HG03520 (cell line): Measurements from ENCODE around the gene PURB.
"Not testable (repeated sequence)": the region's sequence is repeated elsewhere in the genome, so short reads cannot be mapped to it uniquely, and the experiment has no call there.

Experiments
- ATAC-seq: cut with Tn5 transposase; IDR thresholded peaks from one replicate; pipeline ENCODE4 v1.9.1; 2021; ENCODE audit warnings: mild to moderate bottlenecking, moderate library complexity; ENCODE audit not compliant: unreplicated experiment

The PURB gene

DNA sequence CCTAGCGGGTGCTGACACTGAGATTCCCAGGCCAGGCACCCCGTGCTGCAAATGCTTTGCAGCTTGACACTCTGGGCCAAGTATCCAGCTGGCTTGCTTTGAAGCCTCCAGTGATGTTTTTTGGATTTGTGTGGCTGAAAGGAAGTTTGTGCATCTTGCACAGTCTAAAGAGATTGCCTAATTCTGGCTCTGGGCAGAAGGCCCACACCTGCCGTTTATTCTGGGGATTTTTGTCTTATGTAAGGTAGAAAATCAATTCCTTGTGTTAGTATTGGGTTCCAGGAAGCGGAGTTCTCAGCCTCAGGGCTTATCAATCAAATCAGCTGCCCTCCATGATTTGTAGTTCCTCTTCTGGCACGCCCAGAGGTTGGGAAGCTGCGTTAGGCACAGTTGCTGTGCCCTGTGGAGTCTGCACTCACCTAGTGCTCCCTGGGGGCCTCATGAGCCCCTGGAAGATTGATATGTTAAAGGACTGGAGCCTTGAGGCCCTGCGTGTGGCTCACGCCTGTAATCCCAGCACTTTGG is 8.4 kb upstream of the PURB start:
- ATAC-seq = no peak

DNA sequence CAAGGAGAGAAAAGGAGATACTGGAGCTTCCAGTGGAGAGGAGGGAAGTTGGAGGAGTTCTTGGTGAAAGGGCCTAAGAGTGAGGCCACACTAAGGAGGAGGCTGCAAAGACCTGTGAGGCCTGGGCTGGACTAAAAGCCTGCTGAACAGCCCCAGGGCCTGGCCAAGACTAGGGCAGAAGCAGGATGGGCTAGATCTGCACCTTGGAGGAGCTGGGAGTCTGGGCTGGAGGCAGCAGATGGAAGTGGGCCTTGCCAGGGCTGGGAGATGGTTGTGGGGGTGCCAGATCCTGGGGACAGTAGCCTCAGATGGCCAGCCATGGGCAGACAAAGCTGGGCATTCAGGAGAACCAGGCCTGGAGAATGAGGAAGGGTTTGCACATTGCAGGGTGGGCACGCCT is 6.5 kb upstream of the PURB start:
- no peak for ATAC-seq

DNA sequence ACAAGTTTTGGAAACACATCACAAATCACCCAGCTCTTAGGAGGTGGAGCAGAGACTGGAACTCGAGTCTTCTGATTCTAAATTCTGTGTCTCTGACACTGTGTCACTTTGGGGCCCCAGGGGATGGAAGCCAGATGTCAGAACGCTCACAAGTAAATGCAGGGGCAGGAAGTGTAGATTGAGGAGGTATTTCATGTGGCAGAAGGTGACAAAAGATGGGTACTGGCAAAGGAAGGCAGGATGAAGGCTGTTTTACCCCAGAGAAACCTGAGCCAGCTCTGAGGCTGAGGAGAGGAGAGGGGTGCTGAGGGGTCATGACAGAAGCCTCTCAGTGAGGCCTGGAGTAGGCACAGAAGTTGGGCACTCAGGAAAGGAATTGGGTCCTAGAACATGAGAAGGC is 6.0 kb upstream of the PURB start:
- no peak for ATAC-seq

DNA sequence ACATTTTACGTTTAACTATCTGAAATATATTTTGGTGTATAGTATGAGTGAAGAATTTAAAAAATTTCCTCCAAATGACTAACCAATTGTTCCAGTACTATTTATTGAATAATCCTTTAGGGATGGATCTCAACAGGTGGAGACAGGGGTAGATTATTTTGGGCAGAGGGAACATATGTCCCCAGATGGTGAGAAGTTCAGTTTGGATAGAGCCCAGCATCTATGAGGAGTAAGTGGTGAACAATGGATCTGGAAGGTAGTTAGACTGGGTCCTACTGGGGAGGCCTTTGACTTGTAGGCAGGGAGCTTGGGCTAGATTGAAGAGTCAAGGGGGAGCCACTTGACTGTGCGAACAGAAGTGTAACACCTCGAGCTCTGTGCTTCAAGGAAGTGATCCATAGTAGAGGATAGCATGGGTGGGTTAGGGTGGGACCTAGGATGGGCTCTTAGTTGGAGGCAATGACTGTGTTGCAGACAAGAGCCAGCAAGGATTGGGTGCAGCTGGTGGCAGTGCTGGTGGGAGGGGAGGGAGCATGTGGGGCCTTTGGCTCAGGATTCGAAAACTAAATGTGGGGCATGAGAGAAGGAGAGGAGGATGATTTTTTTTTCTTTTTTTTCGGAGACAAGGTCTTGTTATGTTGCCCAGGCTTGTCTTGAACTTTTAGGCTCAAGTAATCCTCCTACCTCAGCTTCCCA is 3.9 kb upstream of the PURB start:
- ATAC-seq = no peak

DNA sequence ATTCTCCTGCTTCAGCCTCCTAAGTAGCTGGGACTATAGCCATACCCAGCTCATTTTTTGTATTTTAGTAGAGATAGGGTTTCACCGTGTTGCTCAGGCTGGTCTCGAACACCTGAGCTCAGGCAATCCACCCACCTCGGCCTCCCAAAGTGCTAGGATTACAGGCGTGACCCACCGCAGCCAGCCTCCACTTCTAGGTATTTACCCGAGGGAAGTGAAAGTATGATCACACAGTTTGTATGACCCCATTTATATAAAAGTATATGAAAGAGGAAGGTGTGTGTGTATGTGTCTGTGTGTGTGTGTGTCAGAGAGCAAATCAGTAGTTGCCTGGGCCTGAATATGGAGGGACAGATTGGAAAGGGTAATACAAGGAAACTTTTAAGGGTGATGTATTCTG is 2.0 kb upstream of the PURB start:
- ATAC-seq = no peak

DNA sequence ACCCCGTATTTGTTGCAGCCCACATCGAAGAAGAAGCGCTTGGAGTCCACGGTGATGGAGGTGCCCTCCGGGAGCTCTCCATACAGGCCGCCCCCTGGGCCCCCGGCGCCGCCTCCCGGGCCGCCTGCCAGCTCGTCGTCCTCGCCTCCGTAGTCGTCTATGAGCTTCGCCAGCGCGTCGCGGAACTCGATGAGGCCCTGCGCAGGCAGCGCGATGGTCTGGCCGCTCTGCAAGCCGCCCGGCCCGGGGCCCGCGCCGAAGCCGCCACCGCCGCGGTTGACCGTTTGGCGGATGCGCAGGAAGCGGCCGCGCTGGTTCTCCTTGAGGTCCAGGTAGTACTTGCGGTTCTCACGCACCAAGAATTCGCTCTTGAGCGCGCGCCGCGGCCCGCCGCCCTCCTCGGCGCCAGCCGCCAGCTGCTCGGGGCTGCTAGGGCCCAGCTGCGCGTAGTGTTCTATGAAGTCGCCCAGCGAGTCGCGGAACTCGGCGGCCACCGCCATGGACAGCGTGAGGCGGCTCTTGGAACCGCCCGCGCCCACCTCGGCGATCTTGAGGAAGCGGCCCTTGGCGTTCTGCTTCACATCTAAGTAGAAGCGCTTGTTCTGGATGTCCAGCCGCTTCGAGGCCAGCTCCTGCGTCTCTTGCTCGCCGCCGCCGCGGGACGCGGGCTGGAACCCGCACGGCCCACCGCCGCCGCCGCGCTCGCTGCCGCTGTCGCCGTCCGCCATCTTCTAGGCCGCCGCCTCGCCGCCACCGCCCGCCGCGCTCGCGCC is 523 bp downstream of the PURB start:
- peak; percentile 15 for ATAC-seq

DNA sequence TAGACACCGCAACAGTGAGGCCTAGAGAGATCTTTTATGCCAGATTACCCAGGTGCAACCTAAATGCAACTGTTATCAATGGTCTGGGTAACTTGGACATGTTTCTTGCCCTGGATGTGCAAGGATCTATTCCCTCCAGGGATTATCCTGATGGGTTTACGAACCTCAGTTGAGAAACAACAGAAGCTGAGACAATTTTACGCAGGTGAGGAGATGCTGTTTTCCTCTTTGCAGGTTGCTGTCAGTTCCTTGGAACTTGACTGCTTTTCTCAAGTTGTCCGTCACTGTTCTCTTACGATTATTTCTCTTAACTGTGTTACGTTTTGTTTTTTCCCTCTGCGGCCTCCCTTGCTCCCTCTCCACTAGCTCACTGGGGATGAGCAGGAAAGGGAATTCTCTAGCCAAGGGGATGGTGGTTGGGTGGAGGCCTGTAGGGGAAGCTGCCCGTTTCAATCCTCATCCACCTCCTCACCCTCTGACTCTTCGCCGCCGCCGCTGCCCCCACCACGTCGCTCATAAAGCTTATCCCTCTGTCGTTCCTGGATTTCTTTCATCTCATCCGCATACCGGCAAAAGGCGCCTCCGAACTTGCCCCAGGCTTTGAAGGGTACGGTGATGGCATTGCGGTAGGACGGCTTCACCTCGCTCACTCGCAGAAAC is 1.2 kb downstream of the PURB start:
- ATAC-seq = no peak

DNA sequence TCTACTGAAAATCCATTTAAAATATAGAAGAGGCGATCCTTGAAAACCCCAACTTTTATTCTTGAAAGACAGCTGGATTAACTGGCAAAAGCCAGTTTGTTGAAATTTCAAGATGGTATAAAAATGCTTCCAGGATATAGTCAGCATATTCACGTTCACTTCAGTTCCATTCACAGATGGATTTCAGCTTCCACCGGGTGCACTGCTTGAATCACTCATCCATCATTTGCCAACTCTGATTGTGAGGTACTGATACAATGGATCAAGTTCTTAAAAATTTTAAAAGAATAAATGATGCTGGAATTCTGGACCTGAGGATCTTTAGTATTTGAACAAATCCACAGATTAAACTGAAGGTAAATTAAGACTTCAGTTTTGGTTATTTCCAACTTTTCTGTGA is 2.4 kb downstream of the PURB start:
- no peak for ATAC-seq

DNA sequence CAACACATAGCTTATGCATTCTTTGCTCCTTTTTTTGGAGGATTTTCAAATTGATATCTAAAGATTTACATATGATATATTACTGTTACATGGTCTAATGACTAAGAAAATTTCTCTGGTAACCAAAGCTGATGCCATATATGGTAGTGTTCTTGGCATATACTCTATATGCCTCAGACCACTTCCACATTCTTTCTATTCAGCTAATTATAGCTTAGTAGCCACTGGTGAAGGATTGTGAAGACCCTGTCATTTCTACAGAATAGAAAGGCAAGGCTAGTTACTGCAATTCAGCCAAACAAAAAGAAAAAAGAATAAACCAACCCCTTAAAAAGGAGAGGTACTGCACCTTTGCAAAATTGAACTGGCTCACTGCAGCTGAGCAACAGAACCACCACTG is 3.7 kb downstream of the PURB start:
- ATAC-seq = no peak

DNA sequence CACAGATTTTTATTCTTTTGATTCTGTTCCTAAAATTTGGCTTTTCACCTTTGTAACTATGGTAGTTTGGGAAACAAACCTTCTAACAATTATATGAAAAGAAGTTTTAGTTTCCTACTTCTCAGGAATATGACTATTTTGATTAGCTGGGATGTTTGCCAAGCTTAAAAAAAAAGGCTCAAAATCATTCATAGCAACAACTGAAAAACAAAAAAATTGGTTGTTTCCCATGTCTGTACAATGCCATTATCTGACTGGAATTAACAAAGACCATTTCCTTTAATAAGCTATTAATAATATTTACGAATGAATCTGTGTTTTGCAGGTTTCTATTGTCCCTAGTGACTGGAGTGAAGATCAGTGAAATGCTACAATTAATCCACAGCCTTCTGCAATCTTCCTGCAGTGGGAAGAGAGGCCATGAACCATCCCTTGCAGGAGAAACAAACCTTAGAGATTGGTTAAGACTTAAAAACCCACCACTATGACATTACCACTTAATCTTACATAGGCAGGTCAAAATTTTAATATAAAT is 4.2 kb downstream of the PURB start:
- ATAC-seq = no peak

DNA sequence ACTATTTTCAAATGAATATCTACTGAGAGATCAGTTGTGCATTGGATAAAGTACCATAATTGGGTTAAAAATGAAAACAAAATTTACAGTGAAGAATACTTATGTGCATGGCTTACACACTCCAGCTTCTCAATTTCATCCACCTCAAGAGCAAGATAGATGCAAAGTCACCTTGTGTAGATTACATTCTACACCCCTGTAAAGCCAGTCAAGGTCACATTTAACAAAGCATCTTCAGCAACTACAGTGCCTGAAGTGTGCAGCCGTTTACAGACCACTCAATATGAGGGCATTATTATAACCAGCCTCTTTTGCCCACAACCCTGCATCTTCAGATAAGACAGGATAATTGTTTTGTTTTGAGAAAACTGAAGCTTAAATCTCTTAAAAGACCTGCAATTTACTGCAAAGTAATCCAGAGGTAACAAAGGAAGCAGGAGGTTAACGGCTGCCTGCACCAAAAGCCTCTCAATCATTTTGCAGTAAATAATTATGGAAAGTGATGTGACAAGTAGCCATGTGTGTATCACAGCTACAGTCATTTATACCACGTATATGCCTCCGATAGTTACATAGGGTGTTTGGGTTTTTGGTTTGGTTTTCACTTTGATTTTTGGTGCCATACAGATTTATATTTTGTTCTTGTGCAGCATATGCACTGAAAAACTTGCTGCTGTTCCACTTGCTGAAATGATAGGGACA is 4.9 kb downstream of the PURB start:
- ATAC-seq = no peak

DNA sequence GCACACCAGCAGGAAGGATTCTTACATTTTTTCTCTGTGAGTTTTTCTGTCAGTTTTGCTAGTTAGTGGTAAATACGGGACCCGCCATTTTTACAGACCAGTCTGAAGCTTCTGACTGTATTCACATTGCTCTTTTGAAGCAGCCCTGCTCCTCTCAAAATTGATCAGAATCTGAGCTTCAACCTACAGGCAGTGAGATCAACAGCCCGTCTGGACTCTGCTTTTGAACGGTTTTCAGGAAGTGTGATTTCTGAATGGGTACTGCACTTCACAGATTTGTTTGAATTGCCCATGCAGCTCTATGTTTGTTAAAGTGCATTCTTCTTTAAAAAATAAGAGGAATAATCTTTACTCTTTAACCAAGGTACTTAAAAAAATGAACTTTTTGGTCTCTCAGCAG is 8.9 kb downstream of the PURB start:
- no peak for ATAC-seq

DNA sequence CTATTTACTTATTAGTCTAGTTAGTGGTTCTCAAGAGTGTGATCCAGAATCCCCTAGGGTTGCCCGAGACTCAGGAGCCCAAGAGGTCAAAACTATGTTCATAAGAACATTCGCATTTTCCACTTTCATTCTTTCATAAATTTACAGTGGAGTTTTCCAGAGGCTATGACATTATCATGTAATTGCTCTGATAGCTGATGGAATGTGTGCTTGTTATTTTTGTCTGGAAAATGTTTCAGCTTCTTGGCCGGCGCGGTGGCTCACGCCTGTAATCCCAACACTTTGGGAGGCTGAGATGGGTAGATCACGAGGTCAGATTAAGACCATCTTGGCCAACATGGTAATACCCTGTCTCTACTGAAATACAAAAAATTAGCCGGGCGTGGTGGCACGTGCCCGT is 10.1 kb downstream of the PURB start:
- ATAC-seq = no peak

DNA sequence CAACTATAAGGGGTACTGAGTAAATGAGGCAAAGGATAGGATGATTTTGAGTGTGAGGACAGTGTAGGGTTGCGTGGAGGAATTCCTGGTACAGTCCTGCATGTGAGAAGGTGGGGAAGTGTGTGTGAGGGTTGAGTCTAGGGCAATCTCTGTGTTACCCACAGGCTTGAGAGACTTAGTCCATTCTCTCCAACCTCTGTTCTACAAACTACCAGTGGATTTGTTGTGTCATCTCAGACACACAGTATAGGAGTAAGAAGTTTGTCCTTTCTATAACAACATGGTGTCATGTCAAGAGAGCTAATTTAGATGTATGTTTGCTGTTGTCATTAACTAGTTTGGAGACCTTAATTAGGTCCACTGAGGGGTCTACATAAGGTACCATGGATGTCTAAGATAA is 12.5 kb downstream of the PURB start:
- ATAC-seq = no peak

DNA sequence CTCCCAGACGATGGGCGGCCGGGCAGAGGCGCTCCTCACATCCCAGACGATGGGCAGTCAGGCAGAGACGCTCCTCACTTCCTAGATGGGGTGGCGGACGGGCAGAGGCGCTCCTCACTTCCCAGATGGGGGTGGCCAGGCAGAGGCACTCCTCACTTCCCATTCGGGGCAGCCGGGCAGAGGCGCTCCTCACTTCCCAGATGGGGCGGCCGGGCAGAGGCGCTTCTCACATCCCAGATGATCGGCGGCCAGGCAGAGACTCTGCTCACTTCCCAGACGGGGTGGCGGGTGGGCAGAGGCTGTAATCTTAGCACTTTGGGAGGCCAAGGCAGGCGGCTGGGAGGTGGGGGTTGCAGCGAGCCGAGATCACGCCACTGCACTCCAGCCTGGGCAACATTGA is 13.4 kb downstream of the PURB start:
- ATAC-seq = not testable (repeated sequence)

DNA sequence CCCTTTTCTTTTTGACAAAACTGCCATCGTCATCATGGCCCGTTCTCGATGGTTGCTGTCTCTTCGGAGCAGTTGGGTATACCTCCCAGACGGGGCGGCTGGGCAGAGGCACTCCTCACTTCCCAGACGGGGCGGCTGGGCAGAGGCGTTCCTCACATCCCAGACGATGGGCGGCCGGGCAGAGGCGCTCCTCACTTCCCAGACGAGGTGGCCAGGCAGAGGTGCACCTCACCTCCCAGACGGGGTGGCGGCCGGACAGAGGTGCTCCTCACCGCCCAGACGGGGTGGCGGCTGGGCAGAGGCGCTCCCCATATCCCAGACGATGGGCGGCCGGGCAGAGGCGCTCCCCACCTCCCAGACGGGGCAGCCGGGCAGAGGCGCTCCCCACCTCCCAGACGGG is 14.6 kb downstream of the PURB start:
- ATAC-seq = not testable (repeated sequence)

DNA sequence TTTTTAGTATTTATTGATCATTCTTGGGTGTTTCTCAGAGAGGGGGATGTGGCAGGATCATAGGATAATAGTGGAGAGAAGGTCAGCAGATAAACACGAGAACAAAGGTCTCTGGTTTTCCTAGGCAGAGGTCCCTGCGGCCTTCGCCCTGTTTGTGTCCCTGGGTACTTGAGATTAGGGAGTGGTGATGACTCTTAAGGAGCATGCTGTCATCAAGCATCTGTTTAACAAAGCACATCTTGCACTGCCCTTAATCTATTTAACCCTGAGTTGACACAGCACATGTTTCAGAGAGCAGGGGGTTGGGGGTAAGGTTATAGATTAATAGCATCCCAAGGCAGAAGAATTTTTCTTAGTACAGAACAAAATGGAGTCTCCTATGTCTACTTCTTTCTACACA is 15.0 kb downstream of the PURB start:
- not testable (repeated sequence) for ATAC-seq

DNA sequence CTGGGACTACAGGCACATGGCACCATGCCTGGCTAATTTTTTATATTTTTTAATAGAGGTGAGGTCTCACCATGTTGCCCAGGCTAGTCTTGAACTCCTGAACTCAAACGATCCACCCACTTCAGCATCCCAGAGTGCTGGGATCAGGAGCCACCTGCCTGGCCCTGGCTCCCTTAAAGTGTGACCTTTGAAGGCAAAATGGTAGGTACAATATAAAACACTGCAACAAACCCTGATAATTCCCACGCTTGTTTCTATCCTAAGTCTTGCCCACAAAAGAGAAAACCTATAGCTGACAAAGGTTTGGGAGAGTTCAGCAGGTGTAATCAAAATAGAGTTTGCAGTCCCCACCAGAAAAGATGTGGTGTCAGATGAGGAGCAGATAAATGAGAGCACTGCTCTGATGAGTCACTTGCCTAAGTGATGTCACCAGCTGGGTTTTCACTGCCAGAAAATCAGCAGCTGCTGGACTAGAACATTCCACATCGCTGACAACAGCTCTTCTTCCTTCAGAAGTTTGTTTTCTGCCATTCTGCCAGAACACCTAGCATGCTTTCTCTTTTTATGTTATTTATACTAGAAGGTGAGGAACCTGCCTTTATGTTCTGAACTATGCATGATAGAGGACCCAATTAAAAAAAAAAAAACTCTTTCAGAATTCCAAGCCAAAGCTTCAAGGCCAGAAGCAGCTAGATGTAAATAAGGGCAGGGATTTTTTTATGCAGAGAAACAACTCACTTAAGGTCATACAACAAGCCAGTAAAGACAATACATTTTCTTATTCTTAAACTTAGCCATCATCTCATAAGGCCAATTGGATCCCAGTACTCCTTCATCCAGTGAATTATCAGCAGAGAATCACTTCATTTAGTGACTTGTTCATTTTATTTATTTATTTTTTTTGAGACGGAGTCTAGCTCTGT is 18.0 kb downstream of the PURB start:
- ATAC-seq = no peak

DNA sequence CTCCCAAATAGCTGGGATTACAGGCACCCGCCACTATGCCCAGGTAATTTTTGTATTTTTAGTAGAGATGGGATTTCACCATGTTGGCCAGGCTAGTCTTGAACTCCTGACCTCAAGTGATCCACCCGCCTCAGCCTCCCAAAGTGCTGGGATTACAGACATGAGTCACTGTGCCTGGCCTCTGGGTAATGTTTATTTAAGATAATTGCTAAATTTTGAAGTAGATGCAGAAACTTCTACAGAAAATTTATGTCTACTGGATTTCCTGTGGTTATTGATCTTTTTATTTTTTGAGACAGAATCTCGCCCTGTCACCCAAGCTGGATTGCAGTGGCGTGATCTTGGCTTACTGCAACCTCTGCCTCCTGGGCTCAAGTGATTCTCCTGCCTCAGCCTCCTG is 23.4 kb downstream of the PURB start:
- not testable (repeated sequence) for ATAC-seq

DNA sequence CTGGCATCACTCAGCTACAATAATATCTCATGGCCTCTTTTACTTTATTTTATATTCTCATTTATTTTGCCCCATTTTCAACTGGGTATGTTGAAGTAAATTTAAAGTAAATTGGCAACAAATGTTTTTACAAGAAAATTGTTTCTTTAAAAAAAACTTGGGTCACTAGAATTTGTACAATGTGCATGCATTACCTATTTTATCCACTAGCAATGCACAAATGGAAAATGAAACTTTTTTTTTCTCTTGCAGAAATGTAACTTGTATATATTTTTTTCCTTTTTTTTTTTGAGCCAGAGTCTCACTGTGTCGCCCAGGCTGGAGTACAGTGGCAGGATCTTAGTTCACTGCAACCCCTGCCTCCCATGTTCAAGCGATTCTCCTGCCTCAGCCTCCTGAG is 27.2 kb downstream of the PURB start:
- ATAC-seq = no peak
